ENCODE results near the gene GLDN.

Gene GLDN

DNA sequence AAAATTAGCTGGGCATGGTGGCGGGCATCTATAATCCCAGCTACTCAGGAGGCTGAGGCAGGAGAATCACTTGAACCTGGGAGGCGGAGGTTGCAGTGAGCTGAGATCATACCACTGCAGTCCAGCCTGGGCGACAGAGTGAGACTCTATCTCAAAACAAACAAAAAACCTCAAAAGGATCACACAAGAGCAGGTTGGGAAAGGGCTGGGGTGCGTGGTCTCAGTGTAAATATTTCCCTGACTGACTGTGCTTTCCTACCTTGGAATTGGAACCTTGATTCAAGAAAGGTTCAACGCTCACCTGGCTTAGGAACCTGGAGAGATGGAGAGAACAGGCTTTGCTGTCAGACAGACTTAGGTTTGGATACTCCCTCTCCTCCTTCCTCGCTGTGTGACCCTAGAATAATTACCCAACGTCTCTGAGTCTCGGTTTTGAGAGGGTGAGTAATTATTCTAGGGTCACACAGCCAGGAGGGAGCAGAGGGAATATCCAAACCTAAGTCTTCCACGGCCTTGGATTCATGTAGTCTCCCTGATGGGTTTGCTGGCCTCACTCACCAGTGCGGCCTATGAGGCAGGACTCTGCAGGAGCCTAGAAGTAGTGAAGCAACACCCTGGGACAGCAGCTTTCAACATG lies 27.7 kb upstream of the GLDN start:
- H3K27me3 ChIP-seq (ENCODE audit: control insufficient read depth, insufficient read depth, low read length), result no peaks in the 10 kb centered on the region
- H3K9ac ChIP-seq (ENCODE audit: low read length), result no peak overlapping the region
- H3K36me3 ChIP-seq (ENCODE audit: control insufficient read depth, insufficient read depth, low read length), result no peaks in the 10 kb centered on the region
- no peak overlapping the region for H3K4me3 ChIP-seq (ENCODE audit: low read length)
- H3K27ac ChIP-seq (ENCODE audit: low read depth, low read length), result no peak overlapping the region
- no peaks in the 10 kb centered on the region for H3K4me1 ChIP-seq (ENCODE audit: control insufficient read depth, insufficient read depth, low read length)

GRCh38 chr15:51314391-51315337 lies 26.8 kb upstream of the GLDN start:
- no peaks in the 10 kb centered on the region for H3K4me1 ChIP-seq (ENCODE audit: control insufficient read depth, insufficient read depth, low read length)

GRCh38 chr15:51315726-51316125 lies 25.7 kb upstream of the GLDN start:
- H3K27me3 ChIP-seq (ENCODE audit: control insufficient read depth, insufficient read depth, low read length), result no peaks in the 10 kb centered on the region
- no peak overlapping the region for H3K4me3 ChIP-seq (ENCODE audit: low read length)
- no peaks in the 10 kb centered on the region for H3K36me3 ChIP-seq (ENCODE audit: control insufficient read depth, insufficient read depth, low read length)
- H3K4me1 ChIP-seq (ENCODE audit: control insufficient read depth, insufficient read depth, low read length), result no peaks in the 10 kb centered on the region
- no peak overlapping the region for H3K27ac ChIP-seq (ENCODE audit: low read depth, low read length)
- H3K9ac ChIP-seq (ENCODE audit: low read length), result no peak overlapping the region

More at GRCh38 chr15:51314391-51315337, 26.8 kb upstream of the GLDN start:
- H3K4me3 ChIP-seq (ENCODE audit: low read length), result no peak overlapping the region
- no peaks in the 10 kb centered on the region for H3K36me3 ChIP-seq (ENCODE audit: control insufficient read depth, insufficient read depth, low read length)
- no peaks in the 10 kb centered on the region for H3K27me3 ChIP-seq (ENCODE audit: control insufficient read depth, insufficient read depth, low read length)
- H3K9ac ChIP-seq (ENCODE audit: low read length), result no peak overlapping the region
- H3K27ac ChIP-seq (ENCODE audit: low read depth, low read length), result no peak overlapping the region

DNA sequence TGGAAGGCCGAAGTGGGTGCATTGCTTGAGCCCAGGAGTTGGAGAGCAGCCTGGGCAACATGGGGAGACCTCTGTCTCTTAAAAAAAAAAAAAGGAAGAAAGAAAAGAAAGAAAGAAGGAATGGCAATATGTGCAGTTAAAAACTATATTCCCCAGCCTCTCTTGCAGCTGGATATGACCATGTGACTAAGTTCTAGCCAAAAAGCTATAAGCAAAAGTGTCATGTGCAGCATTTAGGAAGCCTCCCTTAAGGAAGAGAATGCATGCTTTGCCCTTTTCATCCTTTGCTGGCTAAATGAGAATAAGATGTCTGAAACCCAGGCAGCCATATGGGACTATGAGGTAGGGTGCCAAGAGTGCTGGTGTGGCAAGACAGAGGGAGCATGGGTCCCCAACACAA lies 24.8 kb upstream of the GLDN start:
- Histone ChIP-seq H3K27ac (ENCODE audit: low read depth, low read length) (no peak overlapping the region), H3K4me3 (ENCODE audit: low read length) (no peak overlapping the region), H3K36me3 (ENCODE audit: control insufficient read depth, insufficient read depth, low read length) (no peaks in the 10 kb centered on the region), H3K9ac (ENCODE audit: low read length) (no peak overlapping the region), H3K4me1 (ENCODE audit: control insufficient read depth, insufficient read depth, low read length) (no peaks in the 10 kb centered on the region), H3K27me3 (ENCODE audit: control insufficient read depth, insufficient read depth, low read length) (no peaks in the 10 kb centered on the region)

GRCh38 chr15:51318382-51319150 lies 22.9 kb upstream of the GLDN start:
- Histone ChIP-seq H3K9ac (ENCODE audit: low read length) (no peak overlapping the region), H3K36me3 (ENCODE audit: control insufficient read depth, insufficient read depth, low read length) (no peaks in the 10 kb centered on the region), H3K27ac (ENCODE audit: low read depth, low read length) (no peak overlapping the region), H3K4me1 (ENCODE audit: control insufficient read depth, insufficient read depth, low read length) (no peaks in the 10 kb centered on the region), H3K4me3 (ENCODE audit: low read length) (no peak overlapping the region), H3K27me3 (ENCODE audit: control insufficient read depth, insufficient read depth, low read length) (no peaks in the 10 kb centered on the region)

DNA sequence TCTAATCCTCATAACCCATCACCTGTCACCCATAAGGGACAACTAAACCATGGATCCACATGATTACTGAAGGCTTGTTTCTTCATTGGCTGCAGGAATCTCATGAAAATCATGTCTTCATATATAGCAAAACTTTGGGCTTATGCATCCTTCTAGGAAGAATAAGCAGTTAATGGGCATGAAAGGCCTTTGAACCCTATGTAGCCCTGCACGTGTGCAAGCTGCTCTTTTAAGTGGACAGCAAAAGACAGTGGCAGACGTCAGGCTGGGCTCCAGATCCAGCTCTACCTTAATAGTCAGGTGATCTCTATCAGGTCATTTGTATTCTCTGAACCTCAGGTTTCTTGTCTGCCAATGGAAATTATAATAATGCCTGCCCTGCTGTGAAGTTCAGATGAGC lies 21.9 kb upstream of the GLDN start:
- Histone ChIP-seq H3K27ac (ENCODE audit: low read depth, low read length) (no peak overlapping the region), H3K4me1 (ENCODE audit: control insufficient read depth, insufficient read depth, low read length) (no peaks in the 10 kb centered on the region), H3K36me3 (ENCODE audit: control insufficient read depth, insufficient read depth, low read length) (no peaks in the 10 kb centered on the region), H3K4me3 (ENCODE audit: low read length) (no peak overlapping the region), H3K27me3 (ENCODE audit: control insufficient read depth, insufficient read depth, low read length) (no peaks in the 10 kb centered on the region), H3K9ac (ENCODE audit: low read length) (no peak overlapping the region)

DNA sequence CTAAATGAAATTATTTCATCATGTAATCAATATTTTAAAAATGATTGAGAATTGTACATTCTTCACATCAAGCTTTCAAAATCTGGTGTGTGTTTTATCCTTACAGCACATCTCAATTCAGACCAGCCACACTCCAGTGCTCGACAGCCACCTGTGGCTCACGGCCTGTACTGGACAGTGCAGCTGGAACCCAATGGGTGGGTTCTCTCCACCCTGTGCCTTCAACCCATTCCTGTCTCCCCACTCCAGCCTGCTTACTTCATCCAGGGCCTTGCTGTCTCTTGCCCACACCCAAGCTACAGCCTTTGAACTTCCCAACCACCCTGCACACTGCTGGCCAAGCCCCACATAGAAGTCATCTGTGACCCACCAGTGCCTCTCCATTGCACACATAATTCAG lies 20.6 kb upstream of the GLDN start:
- H3K36me3 ChIP-seq (ENCODE audit: control insufficient read depth, insufficient read depth, low read length), result no peaks in the 10 kb centered on the region
- H3K4me1 ChIP-seq (ENCODE audit: control insufficient read depth, insufficient read depth, low read length), result no peaks in the 10 kb centered on the region
- H3K9ac ChIP-seq (ENCODE audit: low read length), result no peak overlapping the region
- no peak overlapping the region for H3K4me3 ChIP-seq (ENCODE audit: low read length)
- no peaks in the 10 kb centered on the region for H3K27me3 ChIP-seq (ENCODE audit: control insufficient read depth, insufficient read depth, low read length)
- no peak overlapping the region for H3K27ac ChIP-seq (ENCODE audit: low read depth, low read length)

DNA sequence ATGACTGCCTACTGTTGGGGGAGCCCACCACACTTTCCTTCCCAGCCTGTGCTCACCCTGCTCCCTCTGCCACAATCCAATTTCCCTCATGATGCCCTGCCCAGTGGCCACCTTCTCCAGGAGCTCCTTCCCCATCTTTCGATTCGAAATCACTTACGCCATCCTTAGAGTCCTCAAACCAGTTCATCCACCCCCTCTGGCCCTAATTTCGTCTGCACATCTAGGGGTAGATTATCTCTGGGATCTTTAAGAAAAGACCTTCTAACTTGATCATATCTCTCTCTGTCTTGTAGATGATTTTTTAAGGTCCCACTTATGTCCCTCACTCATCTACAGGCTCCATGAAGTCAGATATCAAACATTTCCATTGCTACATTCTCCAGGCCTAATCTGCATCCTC lies 20.1 kb upstream of the GLDN start:
- Histone ChIP-seq H3K9ac (ENCODE audit: low read length) (no peak overlapping the region), H3K27me3 (ENCODE audit: control insufficient read depth, insufficient read depth, low read length) (no peaks in the 10 kb centered on the region), H3K4me1 (ENCODE audit: control insufficient read depth, insufficient read depth, low read length) (no peaks in the 10 kb centered on the region), H3K4me3 (ENCODE audit: low read length) (no peak overlapping the region), H3K36me3 (ENCODE audit: control insufficient read depth, insufficient read depth, low read length) (no peaks in the 10 kb centered on the region), H3K27ac (ENCODE audit: low read depth, low read length) (no peak overlapping the region)

DNA sequence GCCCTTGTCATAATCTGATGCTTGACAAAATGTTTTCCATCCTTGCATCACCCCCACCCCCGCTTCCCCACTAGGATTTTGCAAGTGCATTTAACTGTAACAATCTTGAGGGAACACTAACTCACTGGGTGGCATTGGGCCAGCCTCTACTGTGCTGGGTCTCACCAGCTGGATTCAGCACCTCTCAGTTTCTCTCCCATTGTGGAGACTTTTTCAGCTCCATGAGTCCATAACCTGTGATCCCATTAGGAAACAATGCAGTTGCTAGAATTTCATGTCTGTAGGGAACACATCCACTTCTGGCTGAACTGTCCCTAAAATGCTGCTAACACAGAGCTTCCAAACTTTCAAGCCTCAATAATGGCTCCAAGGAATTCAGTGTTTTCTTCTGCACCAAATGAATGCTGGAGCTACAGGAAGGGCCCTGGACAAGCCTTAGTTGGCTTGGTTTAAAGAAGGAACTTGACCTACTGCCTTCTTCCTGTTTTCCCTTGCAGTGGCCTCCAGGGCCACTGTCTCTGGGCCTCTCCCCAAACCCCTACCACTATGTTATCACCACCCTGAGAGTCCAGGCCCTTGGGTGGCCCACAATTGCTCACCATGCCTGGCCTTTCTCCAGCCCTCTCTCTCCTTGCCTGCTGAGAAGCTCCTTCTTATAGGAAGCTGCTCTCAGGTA lies 18.7 kb upstream of the GLDN start:
- Histone ChIP-seq H3K4me1 (ENCODE audit: control insufficient read depth, insufficient read depth, low read length) (no peaks in the 10 kb centered on the region), H3K27ac (ENCODE audit: low read depth, low read length) (no peak overlapping the region), H3K27me3 (ENCODE audit: control insufficient read depth, insufficient read depth, low read length) (no peaks in the 10 kb centered on the region), H3K9ac (ENCODE audit: low read length) (no peak overlapping the region), H3K4me3 (ENCODE audit: low read length) (no peak overlapping the region), H3K36me3 (ENCODE audit: control insufficient read depth, insufficient read depth, low read length) (no peaks in the 10 kb centered on the region)

- Histone ChIP-seq H3K27me3 (ENCODE audit: control insufficient read depth, insufficient read depth, low read length) (no peaks in the 10 kb centered on the region), H3K4me1 (ENCODE audit: control insufficient read depth, insufficient read depth, low read length) (no peaks in the 10 kb centered on the region), H3K4me3 (ENCODE audit: low read length) (no peak overlapping the region), H3K36me3 (ENCODE audit: control insufficient read depth, insufficient read depth, low read length) (no peaks in the 10 kb centered on the region), H3K27ac (ENCODE audit: low read depth, low read length) (no peak overlapping the region), H3K9ac (ENCODE audit: low read length) (no peak overlapping the region)
Observed at GRCh38 chr15:51323749-51324148, 17.7 kb upstream of the GLDN start.

GRCh38 chr15:51325167-51325566 lies 16.3 kb upstream of the GLDN start:
- Histone ChIP-seq H3K4me1 (ENCODE audit: control insufficient read depth, insufficient read depth, low read length) (no peaks in the 10 kb centered on the region), H3K27ac (ENCODE audit: low read depth, low read length) (no peak overlapping the region), H3K4me3 (ENCODE audit: low read length) (no peak overlapping the region), H3K9ac (ENCODE audit: low read length) (no peak overlapping the region), H3K36me3 (ENCODE audit: control insufficient read depth, insufficient read depth, low read length) (no peaks in the 10 kb centered on the region), H3K27me3 (ENCODE audit: control insufficient read depth, insufficient read depth, low read length) (no peaks in the 10 kb centered on the region)

- Histone ChIP-seq H3K4me1 (ENCODE audit: control insufficient read depth, insufficient read depth, low read length) (no peaks in the 10 kb centered on the region), H3K4me3 (ENCODE audit: low read length) (no peak overlapping the region), H3K27me3 (ENCODE audit: control insufficient read depth, insufficient read depth, low read length) (no peaks in the 10 kb centered on the region), H3K36me3 (ENCODE audit: control insufficient read depth, insufficient read depth, low read length) (no peaks in the 10 kb centered on the region), H3K9ac (ENCODE audit: low read length) (no peak overlapping the region), H3K27ac (ENCODE audit: low read depth, low read length) (no peak overlapping the region)
Observed at GRCh38 chr15:51327081-51327480, 14.4 kb upstream of the GLDN start.
